Thyroid gland (tissue), 4 donors: ENCODE data around the gene BICDL2.

Experiments
- POLR2A ChIP-seq, 2 donors: fragments of 450-650 bp; IDR thresholded peaks; one replicate each; pipeline ENCODE4 v1.6.1; 2017; ENCODE audit warnings: antibody characterized with exemption in 2 of 2, mild to moderate bottlenecking in 2 of 2, moderate library complexity in 1 of 2
- TF ChIP-seq, protein P1 (sequence below), 6 experiments: fragments of 200-600 bp in 3 of 6; fragments of 450-650 bp in 3 of 6; sonication (generic) in 3 of 6; IDR thresholded peaks; one replicate each; pipeline ENCODE4 v1.5.1; 2016 to 2019; ENCODE audit warnings: antibody characterized with exemption in 6 of 6, mild to moderate bottlenecking in 2 of 6, inconsistent platforms in 1 of 6, moderate library complexity in 1 of 6

DNA sequence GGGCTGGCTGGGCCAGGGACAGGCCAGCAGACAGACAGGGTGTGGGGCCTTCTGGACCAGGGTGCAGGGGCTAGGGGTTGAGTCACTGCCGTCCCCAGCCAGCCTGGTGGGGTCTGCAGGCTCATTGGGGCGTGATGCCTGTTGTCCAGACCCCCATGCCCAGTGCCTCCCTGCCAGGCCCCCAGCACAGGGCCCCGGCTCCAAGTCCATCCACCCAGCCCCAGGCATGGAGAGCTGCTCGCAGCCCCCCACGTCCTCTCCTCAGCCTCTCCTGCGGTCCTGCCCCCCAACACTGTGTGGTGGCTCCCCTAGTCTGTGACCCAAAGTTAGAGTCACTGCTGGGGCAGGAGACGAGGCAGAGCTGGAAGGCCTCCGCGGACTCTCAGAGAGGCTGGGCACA is 49.5 kb downstream of the BICDL2 start:
- no peak for TF ChIP-seq POLR2A (IDR thresholded peaks at IDR 0.05)
- TF ChIP-seq, protein P1, sequence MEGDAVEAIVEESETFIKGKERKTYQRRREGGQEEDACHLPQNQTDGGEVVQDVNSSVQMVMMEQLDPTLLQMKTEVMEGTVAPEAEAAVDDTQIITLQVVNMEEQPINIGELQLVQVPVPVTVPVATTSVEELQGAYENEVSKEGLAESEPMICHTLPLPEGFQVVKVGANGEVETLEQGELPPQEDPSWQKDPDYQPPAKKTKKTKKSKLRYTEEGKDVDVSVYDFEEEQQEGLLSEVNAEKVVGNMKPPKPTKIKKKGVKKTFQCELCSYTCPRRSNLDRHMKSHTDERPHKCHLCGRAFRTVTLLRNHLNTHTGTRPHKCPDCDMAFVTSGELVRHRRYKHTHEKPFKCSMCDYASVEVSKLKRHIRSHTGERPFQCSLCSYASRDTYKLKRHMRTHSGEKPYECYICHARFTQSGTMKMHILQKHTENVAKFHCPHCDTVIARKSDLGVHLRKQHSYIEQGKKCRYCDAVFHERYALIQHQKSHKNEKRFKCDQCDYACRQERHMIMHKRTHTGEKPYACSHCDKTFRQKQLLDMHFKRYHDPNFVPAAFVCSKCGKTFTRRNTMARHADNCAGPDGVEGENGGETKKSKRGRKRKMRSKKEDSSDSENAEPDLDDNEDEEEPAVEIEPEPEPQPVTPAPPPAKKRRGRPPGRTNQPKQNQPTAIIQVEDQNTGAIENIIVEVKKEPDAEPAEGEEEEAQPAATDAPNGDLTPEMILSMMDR (IDR thresholded peaks at IDR 0.05): no peak
